ENCODE measurements around the gene CYP4F3.
"Not testable (repeated sequence)": the region's sequence is repeated elsewhere in the genome, so short reads cannot be mapped to it uniquely, and the experiment has no call there.

CYP4F3 gene

DNA sequence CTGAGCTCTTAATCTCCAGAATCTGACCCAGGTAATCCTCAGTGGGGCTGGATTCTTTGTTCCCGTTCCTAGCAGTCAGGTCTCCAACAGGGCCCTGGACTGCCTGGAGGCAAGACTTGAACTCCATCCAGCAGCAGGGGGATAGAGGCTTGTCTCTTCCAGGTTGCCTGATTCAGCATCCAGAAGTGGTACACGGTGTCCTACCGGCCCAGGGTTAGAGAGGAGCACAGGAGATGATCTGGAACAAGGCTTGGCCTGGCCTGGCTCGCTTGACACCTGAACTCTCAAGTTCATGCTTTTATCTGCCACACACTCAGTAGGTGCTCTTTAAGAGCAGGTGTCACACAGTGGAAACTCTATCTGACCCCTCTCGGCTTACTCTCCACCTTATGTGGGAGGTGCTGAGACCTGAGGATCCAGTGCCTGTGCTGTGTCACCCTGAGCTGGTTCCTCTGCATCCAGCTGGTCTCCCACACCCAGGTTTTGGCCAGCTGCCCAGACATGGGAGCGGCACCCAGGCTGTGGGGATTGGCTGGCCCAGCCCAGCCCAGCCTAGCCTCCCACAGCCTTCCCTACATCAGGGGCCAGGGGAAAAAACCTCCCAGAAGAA, at the start of gene CYP4F3:
Gene CYP4F3, plus strand, starts transcription at position 604 of the 610 bp plus-strand sequence. CDS start 519 bp downstream, outside the sequence.
- Histone ChIP-seq H3K9me3 (ENCODE audit: severe bottlenecking) (no peaks in the 10 kb centered on the region), H3K27ac (no peak within 1 kb of the TSS), H3K4me3 (ENCODE audit: low read depth, low read length) (no peak within 1 kb of the TSS), H3K27me3 (ENCODE audit: insufficient read depth, low read depth, severe bottlenecking) (peaks cover 73% of the 10 kb centered on the region), H3K36me3 (no peaks in the 10 kb centered on the region)
- TF ChIP-seq, protein P1, sequence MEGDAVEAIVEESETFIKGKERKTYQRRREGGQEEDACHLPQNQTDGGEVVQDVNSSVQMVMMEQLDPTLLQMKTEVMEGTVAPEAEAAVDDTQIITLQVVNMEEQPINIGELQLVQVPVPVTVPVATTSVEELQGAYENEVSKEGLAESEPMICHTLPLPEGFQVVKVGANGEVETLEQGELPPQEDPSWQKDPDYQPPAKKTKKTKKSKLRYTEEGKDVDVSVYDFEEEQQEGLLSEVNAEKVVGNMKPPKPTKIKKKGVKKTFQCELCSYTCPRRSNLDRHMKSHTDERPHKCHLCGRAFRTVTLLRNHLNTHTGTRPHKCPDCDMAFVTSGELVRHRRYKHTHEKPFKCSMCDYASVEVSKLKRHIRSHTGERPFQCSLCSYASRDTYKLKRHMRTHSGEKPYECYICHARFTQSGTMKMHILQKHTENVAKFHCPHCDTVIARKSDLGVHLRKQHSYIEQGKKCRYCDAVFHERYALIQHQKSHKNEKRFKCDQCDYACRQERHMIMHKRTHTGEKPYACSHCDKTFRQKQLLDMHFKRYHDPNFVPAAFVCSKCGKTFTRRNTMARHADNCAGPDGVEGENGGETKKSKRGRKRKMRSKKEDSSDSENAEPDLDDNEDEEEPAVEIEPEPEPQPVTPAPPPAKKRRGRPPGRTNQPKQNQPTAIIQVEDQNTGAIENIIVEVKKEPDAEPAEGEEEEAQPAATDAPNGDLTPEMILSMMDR (IDR thresholded peaks at IDR 0.05; ENCODE audit: low read depth, low read length) = no peak
- no peak for DNase-seq

- H3K9me3 ChIP-seq (ENCODE audit: severe bottlenecking) = peaks cover 3% of the 10 kb centered on the region
- H3K4me3 ChIP-seq (ENCODE audit: low read depth, low read length) = no peak overlapping the region
- DNase-seq = no peak
- no peak overlapping the region for H3K27ac ChIP-seq
- H3K27me3 ChIP-seq (ENCODE audit: insufficient read depth, low read depth, severe bottlenecking) = peaks cover 62% of the 10 kb centered on the region
- TF ChIP-seq, protein P1 (IDR thresholded peaks at IDR 0.05; ENCODE audit: low read depth, low read length) = no peak
- no peaks in the 10 kb centered on the region for H3K36me3 ChIP-seq
Observed at GRCh38 chr19:15591796-15592195, 48.9 kb upstream of the CYP4F3 start.

DNA sequence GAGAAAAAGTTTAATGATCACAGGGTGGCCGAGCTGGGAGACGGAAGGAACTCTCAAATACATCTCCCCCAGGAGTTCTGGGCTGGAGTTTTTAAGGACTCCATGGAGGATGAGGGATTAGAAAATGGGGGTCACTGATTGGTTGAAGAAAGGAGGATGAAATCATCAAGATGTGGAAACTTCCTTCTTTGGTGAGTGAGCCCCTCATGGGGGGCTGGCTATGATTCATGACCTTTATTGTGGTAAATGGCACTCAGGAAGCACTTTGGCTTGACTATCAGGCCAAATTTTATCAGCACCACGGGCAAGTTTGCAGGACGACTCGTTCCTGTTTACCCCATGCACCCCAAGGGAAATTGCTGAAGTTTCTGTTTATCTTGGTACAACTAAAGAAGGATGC, 48.2 kb upstream of the CYP4F3 start:
- not testable (repeated sequence) for H3K9me3 ChIP-seq (ENCODE audit: severe bottlenecking); H3K4me3 ChIP-seq (ENCODE audit: low read depth, low read length); H3K27ac ChIP-seq; DNase-seq; H3K36me3 ChIP-seq
- peaks cover 55% of the 10 kb centered on the region for H3K27me3 ChIP-seq (ENCODE audit: insufficient read depth, low read depth, severe bottlenecking)

- not testable (repeated sequence) for DNase-seq; H3K4me3 ChIP-seq (ENCODE audit: low read depth, low read length); H3K36me3 ChIP-seq; H3K9me3 ChIP-seq (ENCODE audit: severe bottlenecking); H3K27ac ChIP-seq
- peaks cover 44% of the 10 kb centered on the region for H3K27me3 ChIP-seq (ENCODE audit: insufficient read depth, low read depth, severe bottlenecking)
Observed at GRCh38 chr19:15593766-15594165, 46.9 kb upstream of the CYP4F3 start.

DNA sequence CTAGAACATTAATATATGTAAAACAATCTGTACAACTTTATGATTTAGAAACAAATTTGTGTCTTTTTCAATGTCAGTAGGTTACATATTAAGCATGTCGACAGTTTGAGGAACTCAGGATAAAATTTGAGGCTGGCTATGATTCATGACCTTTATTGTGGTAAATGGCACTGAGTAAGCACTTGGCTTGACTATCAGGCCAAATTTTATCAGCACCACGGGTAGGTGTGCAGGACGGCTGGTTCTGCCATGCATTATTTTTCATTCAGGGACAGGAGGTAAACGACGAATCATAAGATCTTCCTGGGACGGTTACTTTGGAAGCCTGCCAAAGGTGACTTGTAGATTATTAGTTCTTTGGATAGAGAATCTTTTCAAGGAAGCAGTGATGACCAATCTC, 45.6 kb upstream of the CYP4F3 start:
- Histone ChIP-seq H3K27me3 (ENCODE audit: insufficient read depth, low read depth, severe bottlenecking) (peaks cover 36% of the 10 kb centered on the region), H3K27ac (no peak overlapping the region), H3K4me3 (ENCODE audit: low read depth, low read length) (no peak overlapping the region), H3K36me3 (no peaks in the 10 kb centered on the region), H3K9me3 (ENCODE audit: severe bottlenecking) (peaks cover 6% of the 10 kb centered on the region)
- DNase-seq = no peak
- TF ChIP-seq, protein P1 (IDR thresholded peaks at IDR 0.05; ENCODE audit: low read depth, low read length) = no peak

- not testable (repeated sequence) for H3K9me3 ChIP-seq (ENCODE audit: severe bottlenecking); H3K36me3 ChIP-seq; H3K4me3 ChIP-seq (ENCODE audit: low read depth, low read length); H3K27ac ChIP-seq; DNase-seq
- H3K27me3 ChIP-seq (ENCODE audit: insufficient read depth, low read depth, severe bottlenecking) = peaks cover 72% of the 10 kb centered on the region
Observed at GRCh38 chr19:15607978-15608925, 32.4 kb upstream of the CYP4F3 start.

DNA sequence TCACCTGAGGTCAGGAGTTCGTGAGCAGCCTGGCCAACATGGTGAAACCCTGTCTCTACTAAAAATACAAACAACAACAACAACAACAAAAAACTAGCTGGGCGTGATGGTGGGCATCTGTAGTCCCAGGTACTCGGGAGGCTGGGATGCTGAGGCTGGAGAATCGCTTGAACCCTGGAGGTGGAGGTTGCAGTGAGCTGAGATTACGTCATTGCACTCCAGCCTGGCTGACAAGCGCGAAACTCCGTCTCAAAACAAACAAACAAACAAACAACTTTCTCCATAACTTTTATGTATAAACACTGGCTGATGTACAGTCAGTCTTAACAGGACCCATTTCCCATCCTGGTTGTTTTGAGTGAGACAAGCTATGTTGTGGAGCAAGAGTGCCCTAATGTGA, 31.4 kb upstream of the CYP4F3 start:
- Histone ChIP-seq H3K27ac (no peak overlapping the region), H3K36me3 (no peaks in the 10 kb centered on the region), H3K4me3 (ENCODE audit: low read depth, low read length) (no peak overlapping the region), H3K9me3 (ENCODE audit: severe bottlenecking) (no peaks in the 10 kb centered on the region), H3K27me3 (ENCODE audit: insufficient read depth, low read depth, severe bottlenecking) (peaks cover 78% of the 10 kb centered on the region)
- TF ChIP-seq, protein P1 (IDR thresholded peaks at IDR 0.05; ENCODE audit: low read depth, low read length) = no peak
- DNase-seq = no peak

Measured in WERI-Rb-1 (cell line).